ENCODE data around the gene VCY1B. TPM values are rescaled to one million over a fixed set of nuclear protein-coding genes. Genes with fewer than 3 reads are reported as not detected.

Gene VCY1B
- not detected for total RNA-seq

DNA sequence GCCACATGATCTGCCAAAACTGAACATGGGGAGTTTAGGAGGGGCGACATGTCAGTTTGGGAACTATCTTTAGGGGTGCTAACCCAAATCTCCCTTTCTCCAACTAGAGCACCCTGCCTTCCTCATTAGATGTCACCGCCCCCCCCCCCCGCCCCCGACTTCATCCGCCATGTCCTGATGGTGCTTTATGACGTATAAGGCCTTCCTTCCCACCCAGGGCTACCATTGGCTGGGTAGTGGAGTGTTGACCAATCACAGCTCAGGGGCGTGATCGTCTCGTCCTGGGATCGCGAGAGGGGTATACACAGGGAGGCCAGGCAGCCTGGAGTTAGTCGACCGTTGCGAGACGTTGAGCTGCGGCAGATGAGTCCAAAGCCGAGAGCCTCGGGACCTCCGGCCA, at the start of gene VCY1B:
TSS of gene VCY1B (plus strand) at position 301 of the 400 bp plus-strand sequence. CDS start at position 364, 63 bp downstream.

Other genes starting within 250 kb of the VCY1B start
- not detected for gene VCY, start 69.8 kb upstream of the VCY1B start, total RNA-seq